ENCODE results near the gene NUAK2. TPM values are rescaled to one million over a fixed set of nuclear protein-coding genes. Genes with fewer than 3 reads are reported as not detected.

The NUAK2 gene
- total and polyA plus RNA-seq, 2 of the 8 experiments (the other 6 are each of a cell fraction or from before 2014, with no cell fraction given) = 9.4 to 12.9 TPM

DNA sequence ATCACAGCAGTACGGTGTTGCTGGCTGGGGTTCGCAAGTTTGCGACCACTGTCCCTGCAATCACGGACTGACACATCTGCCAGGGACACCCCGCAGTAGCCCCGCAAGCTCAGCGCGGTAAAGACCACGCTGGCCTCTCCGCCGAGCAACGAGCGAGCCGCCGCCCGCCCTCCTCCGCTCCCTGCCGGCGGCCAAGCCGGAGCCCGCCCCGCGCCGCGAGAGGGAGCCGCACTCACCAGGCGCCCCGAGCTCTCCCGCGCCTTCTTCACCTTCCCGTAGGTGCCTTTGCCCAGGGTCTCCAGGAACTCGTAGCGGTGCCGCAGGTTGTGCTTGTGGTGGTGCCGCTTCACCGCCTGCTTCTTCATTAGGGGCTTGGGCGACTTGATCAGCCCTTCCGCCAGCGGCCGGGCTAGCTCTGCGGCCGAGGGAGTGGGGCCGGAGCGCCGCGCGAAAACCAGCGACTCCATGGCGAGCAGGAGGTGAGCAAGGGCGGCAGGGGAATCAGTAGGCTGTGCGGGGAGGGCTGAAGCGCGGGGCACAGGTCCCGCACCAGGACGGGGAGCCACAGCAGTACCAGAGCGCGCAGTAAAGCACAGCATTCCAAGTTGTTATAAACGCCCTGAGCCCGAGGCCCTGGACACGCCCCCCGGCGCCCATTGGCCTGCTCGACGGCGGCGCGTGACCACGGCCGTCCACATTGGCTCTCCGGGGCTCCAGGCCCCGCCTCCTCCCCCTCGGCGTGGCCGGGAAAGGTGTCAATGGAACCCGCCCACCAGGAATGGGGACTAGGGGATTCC is at the start of gene NUAK2 (continued):
- TF ChIP-seq, protein P1, sequence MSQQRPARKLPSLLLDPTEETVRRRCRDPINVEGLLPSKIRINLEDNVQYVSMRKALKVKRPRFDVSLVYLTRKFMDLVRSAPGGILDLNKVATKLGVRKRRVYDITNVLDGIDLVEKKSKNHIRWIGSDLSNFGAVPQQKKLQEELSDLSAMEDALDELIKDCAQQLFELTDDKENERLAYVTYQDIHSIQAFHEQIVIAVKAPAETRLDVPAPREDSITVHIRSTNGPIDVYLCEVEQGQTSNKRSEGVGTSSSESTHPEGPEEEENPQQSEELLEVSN (IDR thresholded peaks at IDR 0.05) = peak; percentile 89
- TF ChIP-seq NANOG (IDR thresholded peaks at IDR 0.05; ENCODE audit: insufficient read depth, low read depth, low read length, poor library complexity, severe bottlenecking) (no peak), EP300 (IDR thresholded peaks at IDR 0.05; ENCODE audit: borderline replicate concordance in 1 of 2, low read depth in 2 of 2, low read length in 2 of 2) (no peak), SIX5 (IDR thresholded peaks at IDR 0.05; ENCODE audit: low read depth, low read length) (no peak), SIN3A (conservative IDR thresholded peaks at IDR 0.05 in 1 of 2, IDR thresholded peaks at IDR 0.05 in 1 of 2; ENCODE audit: low read depth in 1 of 2, low read length in 2 of 2) (peak in 1 of 2 experiments; percentile 53; a peak in 2 of 4 replicates), EGR1 (IDR thresholded peaks at IDR 0.05; ENCODE audit: borderline replicate concordance, low read depth, low read length) (no peak; the same call in 1 of the 2 replicates), EZH2 (IDR thresholded peaks at IDR 0.05; ENCODE audit: low read depth, low read length, severe bottlenecking) (no peak), TAF7 (optimal IDR thresholded peaks at IDR 0.05; ENCODE audit: borderline replicate concordance, low read depth, low read length) (peak; percentile 73), KDM4A (IDR thresholded peaks at IDR 0.05; ENCODE audit: low read depth, low read length, severe bottlenecking) (peak; percentile 63), SAP30 (IDR thresholded peaks at IDR 0.05; ENCODE audit: insufficient read depth, insufficient replicate concordance, low read length) (peak; percentile 68), CHD2 (IDR thresholded peaks at IDR 0.05; ENCODE audit: low read length) (0 out of 2 replicates have a peak, but pooled peaks have one; percentile 40), BCL11A (IDR thresholded peaks at IDR 0.05; ENCODE audit: low read depth in 2 of 2, low read length in 2 of 2) (no peak), RXRA (IDR thresholded peaks at IDR 0.05; ENCODE audit: insufficient read depth, low read depth, low read length) (no peak), CREB1 (IDR thresholded peaks at IDR 0.05) (0 out of 2 replicates have a peak, but pooled peaks have one; percentile 39)
- TF ChIP-seq, protein P2, sequence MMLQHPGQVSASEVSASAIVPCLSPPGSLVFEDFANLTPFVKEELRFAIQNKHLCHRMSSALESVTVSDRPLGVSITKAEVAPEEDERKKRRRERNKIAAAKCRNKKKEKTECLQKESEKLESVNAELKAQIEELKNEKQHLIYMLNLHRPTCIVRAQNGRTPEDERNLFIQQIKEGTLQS (IDR thresholded peaks at IDR 0.05; ENCODE audit: insufficient read depth, low read depth, low read length) = peak; percentile 64; the same call in 1 of the 2 replicates
- TF ChIP-seq, protein P3, sequence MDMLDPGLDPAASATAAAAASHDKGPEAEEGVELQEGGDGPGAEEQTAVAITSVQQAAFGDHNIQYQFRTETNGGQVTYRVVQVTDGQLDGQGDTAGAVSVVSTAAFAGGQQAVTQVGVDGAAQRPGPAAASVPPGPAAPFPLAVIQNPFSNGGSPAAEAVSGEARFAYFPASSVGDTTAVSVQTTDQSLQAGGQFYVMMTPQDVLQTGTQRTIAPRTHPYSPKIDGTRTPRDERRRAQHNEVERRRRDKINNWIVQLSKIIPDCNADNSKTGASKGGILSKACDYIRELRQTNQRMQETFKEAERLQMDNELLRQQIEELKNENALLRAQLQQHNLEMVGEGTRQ (IDR thresholded peaks at IDR 0.05; ENCODE audit: low read length) = peak; percentile 89
- TF ChIP-seq, protein P4, sequence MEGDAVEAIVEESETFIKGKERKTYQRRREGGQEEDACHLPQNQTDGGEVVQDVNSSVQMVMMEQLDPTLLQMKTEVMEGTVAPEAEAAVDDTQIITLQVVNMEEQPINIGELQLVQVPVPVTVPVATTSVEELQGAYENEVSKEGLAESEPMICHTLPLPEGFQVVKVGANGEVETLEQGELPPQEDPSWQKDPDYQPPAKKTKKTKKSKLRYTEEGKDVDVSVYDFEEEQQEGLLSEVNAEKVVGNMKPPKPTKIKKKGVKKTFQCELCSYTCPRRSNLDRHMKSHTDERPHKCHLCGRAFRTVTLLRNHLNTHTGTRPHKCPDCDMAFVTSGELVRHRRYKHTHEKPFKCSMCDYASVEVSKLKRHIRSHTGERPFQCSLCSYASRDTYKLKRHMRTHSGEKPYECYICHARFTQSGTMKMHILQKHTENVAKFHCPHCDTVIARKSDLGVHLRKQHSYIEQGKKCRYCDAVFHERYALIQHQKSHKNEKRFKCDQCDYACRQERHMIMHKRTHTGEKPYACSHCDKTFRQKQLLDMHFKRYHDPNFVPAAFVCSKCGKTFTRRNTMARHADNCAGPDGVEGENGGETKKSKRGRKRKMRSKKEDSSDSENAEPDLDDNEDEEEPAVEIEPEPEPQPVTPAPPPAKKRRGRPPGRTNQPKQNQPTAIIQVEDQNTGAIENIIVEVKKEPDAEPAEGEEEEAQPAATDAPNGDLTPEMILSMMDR (IDR thresholded peaks at IDR 0.05; ENCODE audit: control extremely low read depth in 1 of 3, insufficient read depth in 1 of 3, low read depth in 1 of 3, low read length in 3 of 3) = no peak
